H9 (cell line): ENCODE measurements around the gene MAPT. TPM values are rescaled to one million over a fixed set of nuclear protein-coding genes. Genes with fewer than 3 reads are reported as not detected.
A peak's percentile ranks its signal among the peaks of the same experiment; 100 is the strongest.

Experiments
- DNase-seq: peaks from one replicate; pipeline ENCODE4 v3.0.0-alpha.2; 2017
- H2AFZ ChIP-seq: one replicate; pipeline ENCODE4 v1.6.1; 2013; ENCODE audit warnings: mild to moderate bottlenecking, low read length, control low read depth, moderate library complexity
- H2AK5ac ChIP-seq: 2 replicates; pipeline ENCODE4 v1.6.1; 2013; ENCODE audit warnings: low read length, control low read depth, mixed read lengths; ENCODE audit not compliant: insufficient read length
- H2BK120ac ChIP-seq: one replicate; pipeline ENCODE4 v1.6.1; 2013; ENCODE audit warnings: low read depth, mild to moderate bottlenecking, low read length, control low read depth, inconsistent platforms; ENCODE audit not compliant: poor library complexity, severe bottlenecking
- H2BK12ac ChIP-seq: 2 replicates; pipeline ENCODE4 v1.6.1; 2013; ENCODE audit warnings: low read length, control low read depth, mixed read lengths, low read depth; ENCODE audit not compliant: insufficient read length
- H2BK15ac ChIP-seq: 2 replicates; pipeline ENCODE4 v1.6.1; 2013; ENCODE audit warnings: low read depth, low read length, control low read depth
- H2BK20ac ChIP-seq: one replicate; pipeline ENCODE4 v1.6.1; 2013; ENCODE audit warnings: low read depth, mild to moderate bottlenecking, low read length, control low read depth, inconsistent platforms; ENCODE audit not compliant: poor library complexity, severe bottlenecking
- H2BK5ac ChIP-seq: 2 replicates; pipeline ENCODE4 v1.6.1; 2013; ENCODE audit warnings: low read length, control low read depth, mixed read lengths; ENCODE audit not compliant: insufficient read length
- H3K14ac ChIP-seq: 2 replicates; pipeline ENCODE4 v1.6.1; 2013; ENCODE audit warnings: low read length, control low read depth; ENCODE audit not compliant: insufficient read depth
- H3K18ac ChIP-seq: 2 replicates; pipeline ENCODE4 v1.6.1; 2013; ENCODE audit warnings: low read depth, mild to moderate bottlenecking, mixed read lengths, low read length, control low read depth; ENCODE audit not compliant: insufficient read length
- H3K23ac ChIP-seq: 2 replicates; pipeline ENCODE4 v1.6.1; 2013; ENCODE audit warnings: low read length, control low read depth, mixed read lengths, low read depth; ENCODE audit not compliant: insufficient read length
- H3K23me2 ChIP-seq: 2 replicates; pipeline ENCODE4 v1.6.1; 2013; ENCODE audit warnings: low read depth, mild to moderate bottlenecking, mixed read lengths, low read length, control low read depth; ENCODE audit not compliant: insufficient read length, poor library complexity, severe bottlenecking
- H3K27ac ChIP-seq: 2 replicates; pipeline ENCODE4 v1.5.1; 2013; ENCODE audit warnings: low read length, control low read depth, mixed read lengths, low read depth; ENCODE audit not compliant: insufficient read length
- H3K27me3 ChIP-seq: 2 replicates; pipeline ENCODE4 v1.6.1; 2013; ENCODE audit warnings: low read length, control low read depth, inconsistent platforms; ENCODE audit not compliant: insufficient read depth
- H3K4ac ChIP-seq: 2 replicates; pipeline ENCODE4 v1.6.1; 2013; ENCODE audit warnings: low read depth, mild to moderate bottlenecking, control low read depth, inconsistent platforms, low read length, moderate library complexity
- H3K4me1 ChIP-seq: 2 replicates; pipeline ENCODE4 v1.6.1; 2013; ENCODE audit warnings: low read length, control low read depth, inconsistent platforms; ENCODE audit not compliant: insufficient read depth
- H3K4me2 ChIP-seq: 2 replicates; pipeline ENCODE4 v1.6.1; 2013; ENCODE audit warnings: low read length, control low read depth, mixed read lengths; ENCODE audit not compliant: insufficient read length, insufficient read depth
- H3K56ac ChIP-seq: 2 replicates; pipeline ENCODE4 v1.6.1; 2013; ENCODE audit warnings: low read depth, mild to moderate bottlenecking, mixed read lengths, low read length, control low read depth; ENCODE audit not compliant: insufficient read length
- H3K79me1 ChIP-seq: 2 replicates; pipeline ENCODE4 v1.6.1; 2013; ENCODE audit warnings: low read depth, mild to moderate bottlenecking, moderate library complexity, low read length, control low read depth, inconsistent platforms; ENCODE audit not compliant: insufficient read depth, poor library complexity, severe bottlenecking
- H3K79me2 ChIP-seq: 2 replicates; pipeline ENCODE4 v1.6.1; 2013; ENCODE audit warnings: low read length, control low read depth, inconsistent platforms; ENCODE audit not compliant: insufficient read depth
- H3K9ac ChIP-seq: 2 replicates; pipeline ENCODE4 v1.6.1; 2013; ENCODE audit warnings: low read length, control low read depth, mixed read lengths; ENCODE audit not compliant: insufficient read length; ENCODE audit errors: extremely low read depth
- H3K9me3 ChIP-seq: one replicate; pipeline ENCODE4 v1.6.1; 2013; ENCODE audit warnings: low read depth, low read length, inconsistent platforms; ENCODE audit not compliant: control insufficient read depth
- H3T11ph ChIP-seq: one replicate; pipeline ENCODE4 v1.6.1; 2013; ENCODE audit warnings: mild to moderate bottlenecking, low read length, control low read depth, inconsistent platforms
- H4K20me1 ChIP-seq: one replicate; pipeline ENCODE4 v1.6.1; 2013; ENCODE audit not compliant: control insufficient read depth, insufficient read length, insufficient read depth
- H4K5ac ChIP-seq: 2 replicates; pipeline ENCODE4 v1.6.1; 2013; ENCODE audit warnings: low read depth, mild to moderate bottlenecking, mixed read lengths, low read length, control low read depth; ENCODE audit not compliant: insufficient read length
- H4K8ac ChIP-seq: replicated peaks from 2 replicates; pipeline ENCODE4 v1.6.1; 2013; ENCODE audit warnings: low read length, control low read depth, mixed read lengths, low read depth; ENCODE audit not compliant: insufficient read length
- H4K91ac ChIP-seq: 2 replicates; pipeline ENCODE4 v1.6.1; 2013; ENCODE audit warnings: low read depth, mild to moderate bottlenecking, moderate library complexity, mixed read lengths, low read length, control low read depth; ENCODE audit not compliant: insufficient read length
- H3K27ac Mint-ChIP-seq, 3 experiments: 2 replicates in 2 of 3; 3 replicates in 1 of 3; pipeline ENCODE4 v1.8.0; 2020 to 2021; ENCODE audit warnings: mixed read lengths in 3 of 3, mild to moderate bottlenecking in 1 of 3, moderate library complexity in 1 of 3
- H3K27me3 Mint-ChIP-seq: 2 replicates; pipeline ENCODE4 v1.8.0; 2021; ENCODE audit warnings: low read depth, mild to moderate bottlenecking, moderate library complexity, mixed read lengths
- H3K36me3 Mint-ChIP-seq, 3 experiments: 2 replicates in 2 of 3; 3 replicates in 1 of 3; pipeline ENCODE4 v1.8.0; 2020 to 2021; ENCODE audit warnings: low read depth in 3 of 3, mixed read lengths in 3 of 3; ENCODE audit not compliant: insufficient read depth in 1 of 3
- H3K4me1 Mint-ChIP-seq, 2 experiments: 2 replicates each; pipeline ENCODE4 v1.8.0; 2020; ENCODE audit warnings: mixed read lengths in 2 of 2
- H3K4me3 Mint-ChIP-seq, 2 experiments: 2 replicates in 1 of 2; 3 replicates in 1 of 2; pipeline ENCODE4 v1.8.0; 2020 to 2021; ENCODE audit warnings: mild to moderate bottlenecking in 2 of 2, mixed read lengths in 2 of 2, moderate library complexity in 1 of 2
- H3K9me3 Mint-ChIP-seq, 2 experiments: 2 replicates in 1 of 2; 3 replicates in 1 of 2; pipeline ENCODE4 v1.8.0; 2020; ENCODE audit warnings: mild to moderate bottlenecking in 2 of 2, mixed read lengths in 2 of 2, moderate library complexity in 1 of 2
- WGBS: extraction: QIAGEN DNeasy Blood & Tissue Kit; methylation state at CpG from one replicate; pipeline ENCODE4 v1.1.7; 2013; ENCODE audit warnings: missing lambda C conversion rate, low lambda C conversion rate, mixed read lengths; ENCODE audit not compliant: insufficient read length; ENCODE audit errors: extremely low coverage; 5-methylcytosine and 5-hydroxymethylcytosine counted together
- total RNA-seq: library from RNA; stranded (reverse); gene quantifications from 2 replicates; pipeline ENCODE4 v1.2.1, GENCODE V29; 2021
- TF ChIP-seq, protein P1 (sequence below): fragments of 200-600 bp; sonication (generic); conservative IDR thresholded peaks from 3 replicates; pipeline ENCODE4 v1.8.0; 2021; ENCODE audit warnings: antibody characterized with exemption, mild to moderate bottlenecking

Gene MAPT
- total RNA-seq, 1 experiment from 2014 or later: 1.6 TPM

DNA sequence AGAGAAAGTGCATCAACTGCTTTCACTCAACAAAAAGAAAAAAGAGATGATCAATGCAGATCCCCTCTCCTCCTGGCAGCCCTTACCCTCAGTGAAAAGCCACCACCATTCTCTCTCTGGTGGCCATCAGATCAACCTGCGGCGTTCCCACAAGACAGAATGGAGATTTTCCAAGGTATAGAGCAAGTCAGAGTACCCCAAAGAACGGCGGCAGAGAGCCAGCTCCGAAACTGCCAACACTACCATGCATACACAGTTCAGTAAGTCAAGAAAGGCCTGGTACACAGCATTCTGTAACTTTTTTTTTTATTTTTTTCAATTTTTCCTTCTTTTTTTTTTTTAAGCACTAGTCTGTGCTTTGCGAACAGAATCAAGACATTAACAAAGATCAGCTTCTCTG is 135.3 kb downstream of the MAPT start:
- Histone ChIP-seq H3K4me1 (peaks cover 2% of the 10 kb centered on the region; the same call in 1 of the 2 replicates), H3K27ac (no peak overlapping the region), H4K91ac (no peak overlapping the region), H3K4me2 (no peak overlapping the region), H2BK5ac (no peak overlapping the region), H2BK12ac (no peak overlapping the region), H3K14ac (no peak overlapping the region), H3K79me1 (no peaks in the 10 kb centered on the region), H3K23ac (no peak overlapping the region), H3T11ph (no peak overlapping the region), H4K8ac (no peak overlapping the region), H3K79me2 (no peaks in the 10 kb centered on the region), H3K9me3 (no peaks in the 10 kb centered on the region), H4K5ac (no peak overlapping the region), H3K56ac (no peak overlapping the region), H3K18ac (no peak overlapping the region), H3K27me3 (no peaks in the 10 kb centered on the region), H2BK20ac (no peak overlapping the region), H2BK15ac (no peak overlapping the region), H4K20me1 (no peaks in the 10 kb centered on the region), H3K23me2 (no peaks in the 10 kb centered on the region), H3K4ac (no peak overlapping the region), H2BK120ac (no peak overlapping the region), H2AK5ac (no peak overlapping the region), H3K9ac (no peak overlapping the region), H2AFZ (no peak overlapping the region)
- peak overlapping the region in 1 of 3 experiments; percentile 66; a peak in 2 of 7 replicates for H3K27ac Mint-ChIP-seq
- peaks cover 36 to 72% (median 62%) of the 10 kb centered on the region in 3 experiments for H3K36me3 Mint-ChIP-seq
- H3K4me1 Mint-ChIP-seq: peaks cover 34 to 43% of the 10 kb centered on the region in 2 experiments
- TF ChIP-seq, protein P1, sequence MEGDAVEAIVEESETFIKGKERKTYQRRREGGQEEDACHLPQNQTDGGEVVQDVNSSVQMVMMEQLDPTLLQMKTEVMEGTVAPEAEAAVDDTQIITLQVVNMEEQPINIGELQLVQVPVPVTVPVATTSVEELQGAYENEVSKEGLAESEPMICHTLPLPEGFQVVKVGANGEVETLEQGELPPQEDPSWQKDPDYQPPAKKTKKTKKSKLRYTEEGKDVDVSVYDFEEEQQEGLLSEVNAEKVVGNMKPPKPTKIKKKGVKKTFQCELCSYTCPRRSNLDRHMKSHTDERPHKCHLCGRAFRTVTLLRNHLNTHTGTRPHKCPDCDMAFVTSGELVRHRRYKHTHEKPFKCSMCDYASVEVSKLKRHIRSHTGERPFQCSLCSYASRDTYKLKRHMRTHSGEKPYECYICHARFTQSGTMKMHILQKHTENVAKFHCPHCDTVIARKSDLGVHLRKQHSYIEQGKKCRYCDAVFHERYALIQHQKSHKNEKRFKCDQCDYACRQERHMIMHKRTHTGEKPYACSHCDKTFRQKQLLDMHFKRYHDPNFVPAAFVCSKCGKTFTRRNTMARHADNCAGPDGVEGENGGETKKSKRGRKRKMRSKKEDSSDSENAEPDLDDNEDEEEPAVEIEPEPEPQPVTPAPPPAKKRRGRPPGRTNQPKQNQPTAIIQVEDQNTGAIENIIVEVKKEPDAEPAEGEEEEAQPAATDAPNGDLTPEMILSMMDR: no peak
- H3K9me3 Mint-ChIP-seq: no peaks in the 10 kb centered on the region
- no peak for DNase-seq
- H3K4me3 Mint-ChIP-seq: no peak overlapping the region
- no peaks in the 10 kb centered on the region for H3K27me3 Mint-ChIP-seq
- no CpG with 5 or more reads among the region's 6 CpGs for WGBS
